ENCODE measurements around the gene PDE5A. TPM values are rescaled to one million over a fixed set of nuclear protein-coding genes. Genes with fewer than 3 reads are reported as not detected.

The PDE5A gene
- total and polyA plus RNA-seq, 2 donors (not counting 1 experiment from before 2014, with no cell fraction given) = 0.49 to 1.4 TPM

- H3K9me3 ChIP-seq (ENCODE audit: control extremely low read depth in 1 of 3, control insufficient read depth in 2 of 3, insufficient read depth in 1 of 3, low read length in 2 of 3) = no peaks in the 10 kb centered on the region
- H3K36me3 ChIP-seq (replicated peaks in 1 of 2; ENCODE audit: control extremely low read depth in 1 of 2, control insufficient read depth in 1 of 2, extremely low read depth in 1 of 2, insufficient read depth in 2 of 2, low read length in 1 of 2) = peaks cover 7 to 33% of the 10 kb centered on the region in 2 experiments
- ChIA-PET POLR2A (no interaction called here), CTCF (no interaction called here)
- no peak for ATAC-seq (ENCODE audit: low read depth)
- intact Hi-C loops (cut with micrococcal nuclease) = no loop called here
- H3K79me2 ChIP-seq (ENCODE audit: control insufficient read depth, insufficient read depth, low read length) = no peaks in the 10 kb centered on the region
- H3K4me2 ChIP-seq (replicated peaks; ENCODE audit: low read depth, low read length, poor library complexity, severe bottlenecking) = no peak overlapping the region
- no peak overlapping the region for H3K27ac ChIP-seq (ENCODE audit: low read length in 2 of 2)
- H3K9ac ChIP-seq (ENCODE audit: low read length) = no peak overlapping the region
- no peak overlapping the region for H3K27ac Mint-ChIP-seq
- 100% methylated on average over 3 of the region's 3 CpGs for WGBS (ENCODE audit: insufficient coverage)
- no peaks in the 10 kb centered on the region for H3K27me3 Mint-ChIP-seq
- H3K4me1 ChIP-seq (ENCODE audit: control insufficient read depth in 2 of 2, insufficient read depth in 2 of 2, low read length in 2 of 2) = no peaks in the 10 kb centered on the region
- no peaks in the 10 kb centered on the region for H4K20me1 ChIP-seq (ENCODE audit: control insufficient read depth, insufficient read depth, low read length, poor library complexity, severe bottlenecking)
- DNase-seq = no peak
- no peaks in the 10 kb centered on the region for H3K4me1 Mint-ChIP-seq
- H3K27me3 ChIP-seq (replicated peaks in 1 of 4; ENCODE audit: control extremely low read depth in 1 of 4, control insufficient read depth in 3 of 4, insufficient read depth in 4 of 4, low read length in 3 of 4) = no peaks in the 10 kb centered on the region
- H3K4me3 ChIP-seq (ENCODE audit: control extremely low read depth in 1 of 5, extremely low read depth in 1 of 5, insufficient read depth in 1 of 5, low read depth in 2 of 5, low read length in 4 of 5) = no peak overlapping the region
- no peak for TF ChIP-seq EZH2 (IDR thresholded peaks at IDR 0.05; ENCODE audit: borderline replicate concordance, insufficient read depth, low read depth, low read length, poor library complexity, severe bottlenecking)
- TF ChIP-seq, protein P1, sequence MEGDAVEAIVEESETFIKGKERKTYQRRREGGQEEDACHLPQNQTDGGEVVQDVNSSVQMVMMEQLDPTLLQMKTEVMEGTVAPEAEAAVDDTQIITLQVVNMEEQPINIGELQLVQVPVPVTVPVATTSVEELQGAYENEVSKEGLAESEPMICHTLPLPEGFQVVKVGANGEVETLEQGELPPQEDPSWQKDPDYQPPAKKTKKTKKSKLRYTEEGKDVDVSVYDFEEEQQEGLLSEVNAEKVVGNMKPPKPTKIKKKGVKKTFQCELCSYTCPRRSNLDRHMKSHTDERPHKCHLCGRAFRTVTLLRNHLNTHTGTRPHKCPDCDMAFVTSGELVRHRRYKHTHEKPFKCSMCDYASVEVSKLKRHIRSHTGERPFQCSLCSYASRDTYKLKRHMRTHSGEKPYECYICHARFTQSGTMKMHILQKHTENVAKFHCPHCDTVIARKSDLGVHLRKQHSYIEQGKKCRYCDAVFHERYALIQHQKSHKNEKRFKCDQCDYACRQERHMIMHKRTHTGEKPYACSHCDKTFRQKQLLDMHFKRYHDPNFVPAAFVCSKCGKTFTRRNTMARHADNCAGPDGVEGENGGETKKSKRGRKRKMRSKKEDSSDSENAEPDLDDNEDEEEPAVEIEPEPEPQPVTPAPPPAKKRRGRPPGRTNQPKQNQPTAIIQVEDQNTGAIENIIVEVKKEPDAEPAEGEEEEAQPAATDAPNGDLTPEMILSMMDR (IDR thresholded peaks at IDR 0.05) = no peak
- H3K4me3 Mint-ChIP-seq = no peak overlapping the region
- no peaks in the 10 kb centered on the region for H3K9me3 Mint-ChIP-seq (ENCODE audit: insufficient read depth)
- H2AFZ ChIP-seq (ENCODE audit: insufficient read depth, low read depth, low read length, poor library complexity, severe bottlenecking) = no peak overlapping the region
These were observed 109.6 kb downstream of the PDE5A start for GRCh38 chr4:119518915-119519410.

DNA sequence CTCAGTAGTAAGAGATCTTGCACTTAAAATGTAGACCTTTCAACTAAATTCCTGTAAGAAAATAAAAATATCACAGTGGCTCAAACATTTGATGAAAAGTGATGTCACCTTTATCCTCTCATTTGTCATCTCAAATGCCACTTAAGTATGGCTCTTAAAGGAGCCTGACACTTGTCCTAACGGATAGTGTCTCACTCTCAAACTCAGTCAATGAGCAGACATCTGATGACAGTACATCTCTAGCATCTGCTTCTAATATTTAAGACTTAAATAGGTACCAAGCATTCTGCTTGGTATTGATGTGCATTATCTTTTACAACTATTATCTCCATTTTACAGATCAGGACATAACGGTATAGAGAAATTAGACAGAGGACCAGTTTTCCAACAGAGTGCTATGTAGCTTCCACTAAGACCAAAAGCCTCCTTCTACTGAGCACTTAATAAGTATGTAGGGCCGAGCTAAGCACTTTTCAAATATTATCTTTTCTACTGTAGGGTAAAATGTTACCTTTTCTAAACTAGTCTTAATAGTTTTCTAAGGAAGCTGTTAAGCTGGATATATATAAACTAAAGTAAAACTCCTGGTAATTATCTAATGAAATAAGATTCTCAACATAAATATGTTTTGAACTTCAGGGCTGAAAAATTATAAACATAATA, 110.2 kb downstream of the PDE5A start:
- Histone ChIP-seq H4K20me1 (ENCODE audit: control insufficient read depth, insufficient read depth, low read length, poor library complexity, severe bottlenecking) (no peaks in the 10 kb centered on the region), H2AFZ (ENCODE audit: insufficient read depth, low read depth, low read length, poor library complexity, severe bottlenecking) (no peak overlapping the region), H3K79me2 (ENCODE audit: control insufficient read depth, insufficient read depth, low read length) (no peaks in the 10 kb centered on the region), H3K27me3 (replicated peaks in 1 of 4; ENCODE audit: control extremely low read depth in 1 of 4, control insufficient read depth in 3 of 4, insufficient read depth in 4 of 4, low read length in 3 of 4) (no peaks in the 10 kb centered on the region), H3K4me3 (ENCODE audit: control extremely low read depth in 1 of 5, extremely low read depth in 1 of 5, insufficient read depth in 1 of 5, low read depth in 2 of 5, low read length in 4 of 5) (no peak overlapping the region), H3K36me3 (replicated peaks in 1 of 2; ENCODE audit: control extremely low read depth in 1 of 2, control insufficient read depth in 1 of 2, extremely low read depth in 1 of 2, insufficient read depth in 2 of 2, low read length in 1 of 2) (peaks cover 9 to 38% of the 10 kb centered on the region in 2 experiments), H3K4me1 (ENCODE audit: control insufficient read depth in 2 of 2, insufficient read depth in 2 of 2, low read length in 2 of 2) (no peaks in the 10 kb centered on the region), H3K9ac (ENCODE audit: low read length) (no peak overlapping the region), H3K4me2 (replicated peaks; ENCODE audit: low read depth, low read length, poor library complexity, severe bottlenecking) (no peak overlapping the region), H3K9me3 (ENCODE audit: control extremely low read depth in 1 of 3, control insufficient read depth in 2 of 3, insufficient read depth in 1 of 3, low read length in 2 of 3) (no peaks in the 10 kb centered on the region), H3K27ac (ENCODE audit: low read length in 2 of 2) (no peak overlapping the region)
- CTCF ChIA-PET = no interaction called here
- DNase-seq = no peak
- POLR2A ChIA-PET = no interaction called here
- TF ChIP-seq, protein P1 (IDR thresholded peaks at IDR 0.05) = no peak
- no peak for TF ChIP-seq EZH2 (IDR thresholded peaks at IDR 0.05; ENCODE audit: borderline replicate concordance, insufficient read depth, low read depth, low read length, poor library complexity, severe bottlenecking)
- Mint-ChIP-seq H3K4me1 (no peaks in the 10 kb centered on the region), H3K27ac (no peak overlapping the region), H3K9me3 (ENCODE audit: insufficient read depth) (no peaks in the 10 kb centered on the region), H3K27me3 (no peaks in the 10 kb centered on the region), H3K4me3 (no peak overlapping the region)
- intact Hi-C loops (cut with micrococcal nuclease) = no loop called here
- no peak for ATAC-seq (ENCODE audit: low read depth)
- 100% methylated on average over 1 of the region's 3 CpGs for WGBS (ENCODE audit: insufficient coverage)
